ENCODE results near the gene UBQLN1.

- TF ChIP-seq CTCF (IDR thresholded peaks at IDR 0.05; ENCODE audit: low read depth, low read length, poor library complexity, severe bottlenecking) = no peak
- TF ChIP-seq EZH2phosphoT487 (IDR thresholded peaks at IDR 0.05; ENCODE audit: borderline replicate concordance, low read length) = no peak
Observed at GRCh38 chr9:83701286-83701685, 6.5 kb downstream of the UBQLN1 start.
